Measurements from ENCODE around the gene PTPRS.

PTPRS gene

GRCh38 chr19:5355076-5355475 lies 14.5 kb upstream of the PTPRS start:
- DNase-seq (ENCODE audit: low read depth in 2 of 2), result no peak

- DNase-seq (ENCODE audit: low read depth in 2 of 2), result no peak
Measured at GRCh38 chr19:5354403-5354802, 13.8 kb upstream of the PTPRS start.

DNA sequence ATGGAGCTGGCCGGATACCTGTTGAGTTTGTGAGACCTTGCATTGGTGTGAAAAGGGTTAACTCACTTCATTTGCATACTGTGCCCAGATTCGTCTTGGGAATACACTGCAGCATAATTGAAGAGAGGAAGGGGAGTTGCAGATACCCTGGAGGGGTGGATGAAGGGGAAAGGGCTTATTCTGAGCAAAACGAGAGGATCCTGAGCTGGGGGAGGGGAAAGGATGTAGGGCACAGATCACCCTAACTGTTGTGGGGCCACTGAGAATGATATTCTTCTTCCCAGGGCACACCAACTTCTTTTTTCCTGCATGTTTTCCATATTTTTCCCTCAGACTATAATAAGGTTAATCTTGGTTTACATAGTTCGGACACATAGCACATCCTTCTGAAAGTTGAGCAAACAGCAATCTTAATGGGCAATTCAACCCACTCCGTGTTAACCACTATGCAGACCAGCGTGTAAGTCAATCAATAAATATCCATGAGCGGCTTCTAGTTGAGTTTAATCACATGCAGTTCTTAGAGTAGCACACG lies 11.7 kb upstream of the PTPRS start:
- no peak for DNase-seq (ENCODE audit: low read depth in 2 of 2)

GRCh38 chr19:5351731-5352228 lies 11.2 kb upstream of the PTPRS start:
- no peak for DNase-seq (ENCODE audit: low read depth in 2 of 2)

GRCh38 chr19:5349041-5349440 lies 8.4 kb upstream of the PTPRS start:
- no peak for DNase-seq (ENCODE audit: low read depth in 2 of 2)

- no peak for DNase-seq (ENCODE audit: low read depth in 2 of 2)
Measured at GRCh38 chr19:5345895-5346386, 5.3 kb upstream of the PTPRS start.

DNA sequence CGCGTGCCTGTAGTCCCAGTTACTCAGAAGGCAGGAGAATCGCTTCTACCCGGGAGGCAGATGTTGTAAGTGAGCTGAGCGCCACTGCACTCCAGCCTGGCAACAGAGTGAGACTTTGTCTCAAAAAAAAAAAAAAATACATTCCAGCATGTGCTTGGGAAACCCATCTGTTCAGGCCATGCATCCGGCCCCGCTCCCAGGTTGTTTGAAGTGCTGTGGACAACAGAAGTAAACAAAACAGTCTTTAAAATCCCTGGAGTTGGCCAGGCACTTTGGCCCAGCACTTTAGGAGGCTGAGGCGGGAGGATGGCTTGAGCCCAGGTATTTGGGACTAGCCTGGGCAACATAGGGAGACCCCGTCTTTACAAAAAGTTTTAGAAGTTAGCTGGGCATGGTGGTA lies 3.2 kb upstream of the PTPRS start:
- DNase-seq (ENCODE audit: low read depth in 2 of 2), result no peak

DNA sequence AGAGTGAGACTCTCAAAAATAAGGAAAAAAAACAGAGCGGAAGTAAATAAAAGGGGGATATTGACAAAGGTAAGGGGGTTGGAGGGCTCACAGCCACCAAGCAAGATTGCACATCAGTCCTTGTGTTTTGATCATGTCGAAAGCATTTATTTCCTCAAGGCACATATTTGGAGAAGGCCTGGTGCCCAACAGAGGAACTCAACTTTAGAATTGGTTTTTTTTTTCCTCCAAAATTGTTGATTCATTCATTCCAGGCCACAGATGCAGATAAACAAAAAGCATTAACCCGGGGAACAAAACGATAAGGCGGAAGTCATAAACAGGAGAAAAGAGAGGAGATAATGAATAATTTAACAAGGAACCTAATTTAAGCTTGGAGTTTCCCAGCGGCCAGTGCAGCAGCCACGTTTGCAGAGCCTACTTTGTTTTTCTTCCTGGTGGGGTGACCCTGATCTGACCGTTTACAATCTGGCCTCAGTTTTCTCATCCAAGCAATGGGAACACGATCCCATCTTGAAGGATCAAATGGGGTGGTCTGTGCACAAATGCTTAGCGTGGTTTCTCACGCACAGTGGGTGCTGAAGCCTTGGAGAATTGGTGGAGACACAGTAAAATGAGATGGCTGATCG lies 2.1 kb upstream of the PTPRS start:
- DNase-seq (ENCODE audit: low read depth in 2 of 2), result no peak

DNA sequence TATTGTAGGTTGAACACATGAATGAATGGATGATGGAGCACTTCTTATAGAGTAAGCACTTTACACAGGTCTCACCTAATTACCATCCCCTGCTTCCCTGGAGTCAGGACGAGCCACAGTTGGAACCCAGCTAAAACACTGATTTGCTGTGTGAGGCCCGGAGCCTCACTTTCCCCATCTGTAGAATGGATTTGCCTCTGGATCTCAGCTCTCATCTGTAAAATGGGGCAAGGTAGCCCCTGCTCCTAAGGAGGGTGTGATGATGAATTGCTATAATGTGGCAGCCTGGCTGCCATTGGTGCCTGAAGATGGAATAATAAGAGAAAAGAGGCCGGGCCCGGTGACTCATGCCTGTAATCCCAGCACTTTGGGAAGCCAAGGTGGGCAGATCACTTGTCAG lies 1.4 kb upstream of the PTPRS start:
- DNase-seq (ENCODE audit: low read depth in 2 of 2), result no peak

- no peak for DNase-seq (ENCODE audit: low read depth in 2 of 2)
Measured at GRCh38 chr19:5341448-5341820, 822 bp upstream of the PTPRS start.

DNA sequence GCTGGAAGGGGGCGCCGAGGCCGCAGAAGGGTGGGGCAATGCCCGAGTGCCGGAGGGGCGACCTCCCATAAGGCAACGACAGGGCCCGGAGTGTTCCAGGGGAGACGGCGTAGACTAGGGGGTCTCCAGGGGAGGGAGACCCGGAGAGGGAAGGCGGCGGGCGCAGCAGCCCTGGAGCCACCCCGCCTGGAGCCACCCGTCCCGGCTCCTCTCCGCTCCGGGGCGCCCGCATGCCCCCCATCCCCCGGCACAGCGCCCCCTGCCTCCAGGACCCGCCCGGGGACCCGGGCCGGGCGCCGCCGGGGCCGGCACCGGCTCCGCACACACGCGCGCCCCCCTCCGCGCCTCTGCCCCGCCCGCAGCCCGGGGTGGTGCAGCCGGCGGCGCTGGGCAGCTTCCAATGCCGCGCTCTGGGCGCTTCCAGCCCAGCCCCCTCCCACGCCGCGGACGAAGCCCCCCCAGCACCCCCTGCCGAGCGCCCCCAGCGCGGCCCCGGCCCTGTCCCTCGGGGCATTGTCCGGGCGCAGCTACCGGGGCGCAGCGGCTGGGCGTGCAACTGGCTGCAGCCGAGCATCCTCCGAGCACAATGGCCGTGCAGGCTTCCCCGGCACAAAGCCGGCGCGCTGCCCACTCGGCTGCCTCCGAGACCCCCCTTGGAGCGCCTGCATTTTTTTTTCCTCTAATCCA lies 519 bp downstream of the PTPRS start:
- DNase-seq (ENCODE audit: low read depth in 2 of 2), result no peak

GRCh38 chr19:5339198-5339949 lies 1.2 kb downstream of the PTPRS start:
- DNase-seq (ENCODE audit: low read depth in 2 of 2), result no peak

DNA sequence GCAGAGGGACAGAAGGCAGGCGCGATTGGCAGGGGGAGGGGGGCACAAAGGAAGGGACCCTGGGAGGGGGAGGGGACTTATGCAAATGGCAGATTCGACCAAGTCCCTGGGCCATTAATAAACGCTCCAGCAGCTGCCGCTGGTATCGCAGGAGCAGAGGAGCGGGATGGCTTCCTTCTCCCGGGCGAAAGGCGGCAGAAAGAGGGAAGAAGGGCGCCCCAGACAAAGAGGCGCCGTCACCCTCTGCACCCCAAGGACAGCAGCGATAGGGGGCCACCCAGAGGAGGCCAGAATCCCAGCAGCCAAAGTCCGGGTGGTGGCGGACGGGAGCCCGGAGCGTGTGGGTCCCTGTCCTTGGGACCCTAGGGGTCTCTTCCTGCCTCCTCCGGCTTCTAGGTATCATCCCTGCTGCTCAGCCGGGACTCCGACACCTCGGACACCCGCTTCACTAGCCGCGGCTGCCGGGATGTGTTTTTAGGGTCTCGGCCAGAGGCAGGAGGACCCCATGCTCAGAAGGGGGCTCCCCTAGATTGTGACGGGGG lies 1.9 kb downstream of the PTPRS start:
- DNase-seq (ENCODE audit: low read depth in 2 of 2), result no peak

- no peak for DNase-seq (ENCODE audit: low read depth in 2 of 2)
Measured at GRCh38 chr19:5337708-5338655, 2.6 kb downstream of the PTPRS start.

DNA sequence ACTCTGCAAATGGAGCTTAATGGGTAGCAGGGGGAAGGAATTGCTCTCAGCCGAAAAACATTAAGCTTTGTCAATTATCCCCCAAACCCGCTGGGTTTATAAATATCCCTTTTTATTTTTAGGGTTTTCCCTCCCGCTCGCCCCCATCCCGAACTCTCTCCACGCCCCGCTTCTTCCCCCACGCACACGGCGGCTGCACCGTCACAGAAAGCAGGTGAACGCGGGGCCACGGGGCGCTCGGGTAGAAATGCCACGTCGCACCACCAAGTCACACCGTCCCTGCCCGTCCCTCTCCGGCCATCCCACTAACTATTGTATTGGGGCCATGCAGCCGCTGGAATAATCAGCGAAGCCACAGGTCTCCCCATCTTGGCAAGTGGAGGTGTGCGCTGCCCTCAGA lies 3.5 kb downstream of the PTPRS start:
- no peak for DNase-seq (ENCODE audit: low read depth in 2 of 2)

DNA sequence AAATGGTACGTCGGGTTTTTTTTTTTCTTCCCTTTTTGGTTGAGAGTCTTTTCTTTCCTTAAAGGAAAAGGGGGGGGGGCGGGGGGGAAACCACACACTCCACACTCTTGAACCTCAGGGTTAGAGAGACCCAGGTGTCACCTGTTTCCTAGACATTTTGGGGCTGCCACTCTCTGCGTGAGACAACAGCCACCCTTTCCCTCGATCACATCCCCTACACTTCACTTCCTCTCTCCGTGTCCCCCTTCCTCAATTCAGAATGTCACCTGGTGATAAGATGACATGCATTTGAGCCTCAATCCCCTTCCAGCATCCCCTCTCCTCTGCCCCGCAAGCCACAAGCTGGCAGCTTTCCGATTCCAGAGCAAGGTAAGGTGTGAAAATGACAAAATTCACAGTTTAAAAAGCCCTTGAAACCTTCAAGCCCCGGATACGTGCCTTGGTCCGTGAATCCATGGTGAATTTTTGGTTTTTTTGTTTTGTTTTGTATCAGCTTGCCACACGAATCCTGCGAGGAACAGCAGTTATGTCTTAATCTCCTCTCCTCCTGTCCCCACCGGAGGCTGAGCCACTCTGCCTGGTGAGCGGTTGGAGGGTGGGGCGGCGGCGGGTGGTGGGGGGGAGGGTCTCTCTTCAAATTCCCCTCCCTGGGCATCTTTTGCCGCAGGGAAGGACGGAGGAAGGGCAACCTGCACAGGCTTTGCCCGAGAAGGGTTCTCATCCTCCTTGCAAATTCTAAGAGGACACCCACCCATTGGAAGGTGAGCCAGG lies 4.2 kb downstream of the PTPRS start:
- DNase-seq (ENCODE audit: low read depth in 2 of 2), result no peak

DNA sequence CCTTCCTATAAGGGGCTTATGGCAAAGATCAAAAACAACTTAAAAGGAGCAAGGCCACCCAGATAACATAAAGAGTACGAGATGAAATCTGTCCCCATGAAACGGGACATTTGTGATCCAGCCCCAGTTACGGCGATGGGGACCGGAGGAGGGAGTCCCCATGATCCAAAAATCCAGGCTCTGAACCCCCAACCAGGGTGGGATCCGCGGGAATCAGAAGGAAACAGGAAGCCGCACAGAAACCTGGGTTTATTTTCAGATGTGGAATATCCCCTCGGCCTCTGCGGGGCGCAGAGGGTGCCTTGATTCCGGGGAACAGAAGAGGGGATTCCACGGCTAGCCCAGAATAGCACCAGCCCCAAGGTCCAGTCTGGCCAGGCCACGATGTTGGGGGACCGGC lies 5.0 kb downstream of the PTPRS start:
- DNase-seq (ENCODE audit: low read depth in 2 of 2), result no peak

DNA sequence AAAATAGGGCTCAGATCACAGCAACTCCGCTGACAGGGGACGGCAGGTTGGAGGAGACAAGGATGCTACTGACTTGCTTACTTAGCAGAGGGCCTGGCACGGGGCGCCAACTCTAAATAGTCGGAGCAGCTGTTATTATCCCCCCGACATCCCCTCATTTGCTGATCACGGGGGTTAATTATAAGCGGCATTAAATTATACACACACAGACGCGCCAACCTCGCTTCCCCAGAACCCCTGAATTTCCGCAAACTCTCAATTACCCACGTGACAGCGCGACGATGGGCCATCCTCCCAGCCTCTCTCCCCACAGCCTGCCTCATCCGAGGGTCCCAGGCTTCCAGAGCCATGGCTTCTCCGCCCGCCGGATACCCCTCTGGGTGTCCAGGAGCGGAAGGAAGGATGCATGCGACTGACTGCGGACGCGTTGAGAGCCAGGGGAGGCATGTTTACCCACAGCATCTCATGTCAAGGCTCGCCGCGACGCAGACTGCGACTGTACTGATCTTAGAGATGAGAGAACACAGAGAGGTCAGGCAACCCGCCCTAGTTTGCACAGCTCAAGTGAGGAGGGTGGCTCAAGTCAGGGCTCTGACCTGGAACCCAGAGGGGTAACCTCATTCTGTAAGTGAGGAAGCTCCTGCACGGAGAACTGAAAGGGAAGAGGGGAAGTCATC lies 5.7 kb downstream of the PTPRS start:
- no peak for DNase-seq (ENCODE audit: low read depth in 2 of 2)

DNA sequence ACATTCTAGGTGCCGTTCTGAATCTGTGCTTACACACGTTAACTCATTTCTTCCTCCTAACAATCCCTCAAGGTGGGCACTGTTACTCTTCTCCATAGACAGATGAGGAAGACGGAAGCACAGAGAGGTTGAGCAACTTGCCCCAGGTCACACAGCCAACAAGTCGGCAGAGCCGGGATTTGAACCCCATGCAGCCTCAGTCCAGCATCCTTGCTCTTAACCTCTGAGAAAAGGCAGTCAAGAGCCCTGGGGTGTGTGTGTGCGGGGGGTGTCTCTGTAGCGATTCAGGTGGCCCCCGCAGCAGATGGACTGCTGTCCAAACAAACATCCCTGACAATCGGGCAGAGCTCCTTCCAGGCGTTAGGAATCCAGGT lies 6.3 kb downstream of the PTPRS start:
- DNase-seq (ENCODE audit: low read depth in 2 of 2), result no peak
